Adrenal gland (tissue), 12 donors: ENCODE results near the gene GAK. TPM values are rescaled to one million over a fixed set of nuclear protein-coding genes. Genes with fewer than 3 reads are reported as not detected.

ENCODE experiments used
- DNase-seq, 7 donors: peaks; one replicate each; pipeline ENCODE4 v3.0.0-alpha.2; 2019 to 2020
- H3K27ac ChIP-seq, 5 donors: fragments of 200-600 bp; sonication (generic) in 4 of 5; 1 replicate in 3 of 5; 2 replicates in 2 of 5; pipeline versions ENCODE4 v1.5.1 to v1.8.0; 2016 to 2020; ENCODE audit warnings: mild to moderate bottlenecking in 1 of 5
- H3K27me3 ChIP-seq: fragments of 200-600 bp; 2 replicates; pipeline ENCODE4 v1.8.0; 2021
- H3K36me3 ChIP-seq, 2 donors: fragments of 200-600 bp; replicated peaks in 1 of 2; 1 replicate in 1 of 2; 2 replicates in 1 of 2; pipeline versions ENCODE4 v1.5.1 to v1.8.0; 2018 to 2022
- H3K4me1 ChIP-seq, 2 donors: fragments of 200-600 bp; replicated peaks in 1 of 2; 1 replicate in 1 of 2; 2 replicates in 1 of 2; pipeline versions ENCODE4 v1.5.1 to v1.8.0; 2018 to 2021
- H3K4me3 ChIP-seq, 4 donors: fragments of 200-600 bp; sonication (generic) in 3 of 4; one replicate each; pipeline ENCODE4 v1.5.1; 2016 to 2018
- H3K9me3 ChIP-seq, 3 donors: fragments of 200-600 bp; sonication (generic) in 1 of 3; replicated peaks in 1 of 3; 1 replicate in 2 of 3; 2 replicates in 1 of 3; pipeline versions ENCODE4 v1.5.1 to v1.8.0; 2016 to 2021
- POLR2A ChIP-seq, 2 donors: fragments of 450-650 bp; IDR thresholded peaks; one replicate each; pipeline ENCODE4 v1.6.1; 2017; ENCODE audit warnings: antibody characterized with exemption in 2 of 2, mild to moderate bottlenecking in 2 of 2, moderate library complexity in 1 of 2
- WGBS, 4 donors: extraction: QIAGEN DNeasy Blood & Tissue Kit in 2 of 4; methylation state at CpG; one replicate each; pipeline versions ENCODE4 v1.1.5 to v1.1.7; 2013 to 2017; 5-methylcytosine and 5-hydroxymethylcytosine counted together
- intact Hi-C, 2 donors: fragments of 100-400 bp; cut with DNase I; formaldehyde crosslinking; loops; one replicate each; pipeline versions ENCODE4 v1.14.1 to v1.15.0; 2022 to 2023
- polyA plus RNA-seq, 3 donors: library from polyadenylated mRNA; stranded (reverse); fragments of 200-250 nt in 2 of 3; fragments of 350-450 nt in 1 of 3; fragmentation: Illumina TruSeq in 1 of 3; extraction: RNeasy Lipid Tissue Mini Kit (QIAGEN cat#74804) in 1 of 3; gene quantifications; one replicate each; pipeline ENCODE4 v1.2.3, GENCODE V29; 2013 to 2014
- total RNA-seq, 9 donors: library from RNA; depleted of rRNA in 4 of 9; stranded (reverse); fragments of >200 nt in 4 of 9; fragments of 120-200 nt in 1 of 9; fragmentation: NEBNext Ultra II Directional in 1 of 9; extraction: Animal tissue kit (Norgen Biotek cat#: 25700) in 1 of 9; gene quantifications; one replicate each; pipeline versions ENCODE4 v1.1.0 to v1.2.4, GENCODE V29; 2013 to 2023
- TF ChIP-seq, protein P1 (sequence below), 6 experiments: fragments of 450-650 bp in 4 of 6; fragments of 200-600 bp in 2 of 6; sonication (generic) in 1 of 6; IDR thresholded peaks; 1 replicate in 5 of 6; 2 replicates in 1 of 6; pipeline versions ENCODE4 v1.5.1 to v1.8.0; 2016 to 2021; ENCODE audit warnings: antibody characterized with exemption in 6 of 6, mild to moderate bottlenecking in 2 of 6, moderate library complexity in 1 of 6
- donor health status: healthy with polysubstance abuse.
- donor health status: Bipolar disorder and iron deficiency.
- donor health status: DM: yes; HTN: yes; CAD: no.
- donor health status: DM: no; HTN: no; CAD: no.
- donor health status: DM: no; HTN: no; CAD: no.
- donor health status: DM: yes; HTN: yes; CAD: no.

The GAK gene
- total and polyA plus RNA-seq, 12 donors: 39.0 to 381 (median 132) TPM

- Histone ChIP-seq H3K4me1 (no peaks in the 10 kb centered on the region), H3K9me3 (no peaks in the 10 kb centered on the region), H3K27ac (no peak overlapping the region), H3K27me3 (no peaks in the 10 kb centered on the region), H3K36me3 (peaks cover 0 to 77% of the 10 kb centered on the region in 2 donors), H3K4me3 (no peak overlapping the region)
- TF ChIP-seq POLR2A (IDR thresholded peaks at IDR 0.05): no peak
- TF ChIP-seq, protein P1, sequence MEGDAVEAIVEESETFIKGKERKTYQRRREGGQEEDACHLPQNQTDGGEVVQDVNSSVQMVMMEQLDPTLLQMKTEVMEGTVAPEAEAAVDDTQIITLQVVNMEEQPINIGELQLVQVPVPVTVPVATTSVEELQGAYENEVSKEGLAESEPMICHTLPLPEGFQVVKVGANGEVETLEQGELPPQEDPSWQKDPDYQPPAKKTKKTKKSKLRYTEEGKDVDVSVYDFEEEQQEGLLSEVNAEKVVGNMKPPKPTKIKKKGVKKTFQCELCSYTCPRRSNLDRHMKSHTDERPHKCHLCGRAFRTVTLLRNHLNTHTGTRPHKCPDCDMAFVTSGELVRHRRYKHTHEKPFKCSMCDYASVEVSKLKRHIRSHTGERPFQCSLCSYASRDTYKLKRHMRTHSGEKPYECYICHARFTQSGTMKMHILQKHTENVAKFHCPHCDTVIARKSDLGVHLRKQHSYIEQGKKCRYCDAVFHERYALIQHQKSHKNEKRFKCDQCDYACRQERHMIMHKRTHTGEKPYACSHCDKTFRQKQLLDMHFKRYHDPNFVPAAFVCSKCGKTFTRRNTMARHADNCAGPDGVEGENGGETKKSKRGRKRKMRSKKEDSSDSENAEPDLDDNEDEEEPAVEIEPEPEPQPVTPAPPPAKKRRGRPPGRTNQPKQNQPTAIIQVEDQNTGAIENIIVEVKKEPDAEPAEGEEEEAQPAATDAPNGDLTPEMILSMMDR (IDR thresholded peaks at IDR 0.05): no peak
- DNase-seq: no peak
- WGBS, 4 donors: 94 to 97% (median 94%) methylated on average over 7 to 11 of the region's 11 CpGs; no CpG with 5 or more reads in 1 of the 4 donors
- intact Hi-C loops: no loop called here
These were observed 67.0 kb downstream of the GAK start for GRCh38 chr4:865121-865465.

DNA sequence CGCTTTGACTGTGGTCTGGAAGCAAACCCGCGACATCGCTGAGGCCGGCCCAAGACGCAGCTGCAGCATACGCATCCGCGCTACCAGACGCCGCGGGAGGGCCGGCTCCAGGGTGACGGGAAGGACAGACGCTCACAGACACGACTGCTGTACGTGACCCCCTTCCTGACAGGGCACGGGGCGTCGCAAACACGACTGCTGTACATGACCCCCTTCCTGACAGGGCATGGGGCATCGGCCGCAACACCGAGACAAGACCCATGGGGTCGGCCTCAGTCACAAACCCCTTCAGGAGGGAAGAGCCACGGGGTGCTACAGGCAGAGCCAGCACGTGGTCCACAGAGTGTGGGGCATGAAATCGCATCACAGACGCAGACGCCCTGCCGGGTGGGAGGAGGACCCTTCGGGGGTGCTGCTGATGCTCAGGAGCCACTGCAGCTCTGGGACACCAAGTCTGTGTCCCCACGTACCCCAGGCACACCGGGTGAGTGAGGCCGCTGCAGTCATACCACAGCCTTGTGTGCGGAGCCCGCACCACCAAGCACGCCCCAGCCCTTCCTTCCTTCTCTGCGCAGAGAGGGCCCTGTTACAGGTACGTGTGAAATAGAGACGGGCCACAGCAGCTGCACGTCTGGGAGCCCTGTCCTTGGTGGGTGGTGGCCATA lies 67.5 kb downstream of the GAK start:
- intact Hi-C loops: no loop called here
- no peak overlapping the region for H3K4me3 ChIP-seq
- H3K27ac ChIP-seq: no peak overlapping the region
- 95 to 97% (median 95%) methylated on average over 20 to 42 of the region's 42 CpGs for WGBS, 4 donors
- peaks cover 0 to 80% of the 10 kb centered on the region in 2 donors for H3K36me3 ChIP-seq
- no peak for DNase-seq
- no peaks in the 10 kb centered on the region for H3K9me3 ChIP-seq
- TF ChIP-seq POLR2A (IDR thresholded peaks at IDR 0.05): no peak
- TF ChIP-seq, protein P1 (IDR thresholded peaks at IDR 0.05): no peak
- H3K4me1 ChIP-seq: no peaks in the 10 kb centered on the region
- no peaks in the 10 kb centered on the region for H3K27me3 ChIP-seq

- no peaks in the 10 kb centered on the region for H3K9me3 ChIP-seq
- H3K36me3 ChIP-seq: peaks cover 0 to 80% of the 10 kb centered on the region in 2 donors
- intact Hi-C loops: no loop called here
- TF ChIP-seq POLR2A (IDR thresholded peaks at IDR 0.05): no peak
- TF ChIP-seq, protein P1 (IDR thresholded peaks at IDR 0.05): no peak
- no peaks in the 10 kb centered on the region for H3K4me1 ChIP-seq
- 92 to 98% (median 96%) methylated on average over 11 to 21 of the region's 21 CpGs for WGBS, 4 donors
- H3K27me3 ChIP-seq: no peaks in the 10 kb centered on the region
- no peak overlapping the region for H3K4me3 ChIP-seq
- H3K27ac ChIP-seq: no peak overlapping the region
- no peak for DNase-seq
These were observed 71.6 kb downstream of the GAK start for GRCh38 chr4:860561-860960.

GRCh38 chr4:859496-859895 lies 72.6 kb downstream of the GAK start:
- WGBS, 4 donors: 83 to 91% (median 88%) methylated on average over 6 to 13 of the region's 13 CpGs
- Histone ChIP-seq H3K36me3 (peaks cover 0 to 72% of the 10 kb centered on the region in 2 donors), H3K4me3 (no peak overlapping the region), H3K27me3 (no peaks in the 10 kb centered on the region), H3K9me3 (no peaks in the 10 kb centered on the region), H3K27ac (no peak overlapping the region), H3K4me1 (no peaks in the 10 kb centered on the region)
- no peak for DNase-seq
- TF ChIP-seq POLR2A (IDR thresholded peaks at IDR 0.05): no peak
- TF ChIP-seq, protein P1 (IDR thresholded peaks at IDR 0.05): no peak
- intact Hi-C loops: no loop called here
